ENCODE data around the gene ADAMTS17.
"Not testable (repeated sequence)": the region's sequence is repeated elsewhere in the genome, so short reads cannot be mapped to it uniquely, and the experiment has no call there.

Gene ADAMTS17

DNA sequence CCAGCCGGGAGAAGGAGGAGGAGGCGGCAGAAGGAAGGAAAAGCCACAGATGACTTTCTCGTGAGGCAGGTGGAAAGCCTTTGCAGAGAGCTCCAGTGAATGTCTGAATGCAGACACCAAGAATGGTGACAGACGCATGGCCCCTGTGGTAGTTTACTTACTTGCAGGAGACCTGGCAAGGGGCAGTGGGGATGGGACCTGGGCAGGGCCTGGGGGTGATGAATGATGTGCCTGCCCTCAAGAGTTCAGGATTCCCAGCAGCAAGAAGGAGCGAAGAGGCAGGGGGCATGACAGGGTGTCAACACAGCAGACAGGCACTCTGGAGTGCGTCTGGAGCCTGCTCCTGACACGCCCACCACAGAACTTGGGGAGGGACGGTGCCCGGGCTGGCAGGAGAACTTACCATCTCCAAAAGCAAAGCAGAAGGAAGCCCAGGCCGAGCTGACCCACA, 348.1 kb downstream of the ADAMTS17 start:
- DNase-seq (ENCODE audit: low spot score), result no peak

DNA sequence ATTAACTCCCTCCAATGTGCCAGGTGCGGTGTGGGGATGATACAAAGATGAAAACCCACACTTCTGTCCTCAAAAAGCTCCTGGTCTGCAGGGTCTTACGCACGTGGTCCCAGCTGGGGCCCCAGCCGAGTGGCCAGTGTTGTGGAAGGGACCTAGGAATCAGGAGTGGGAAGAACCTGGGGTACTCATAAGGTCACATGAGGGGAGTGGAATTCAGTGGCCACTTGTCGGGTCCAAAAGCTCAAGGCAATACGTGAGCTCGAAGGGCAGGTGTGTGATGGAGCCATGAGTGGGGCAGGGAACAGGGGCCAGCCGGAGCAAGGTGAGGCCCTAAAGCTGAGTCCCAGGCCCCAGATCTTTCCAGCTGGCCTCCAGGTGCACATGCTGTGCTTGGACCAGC, 348.5 kb downstream of the ADAMTS17 start:
- no peak for DNase-seq (ENCODE audit: low spot score)

DNA sequence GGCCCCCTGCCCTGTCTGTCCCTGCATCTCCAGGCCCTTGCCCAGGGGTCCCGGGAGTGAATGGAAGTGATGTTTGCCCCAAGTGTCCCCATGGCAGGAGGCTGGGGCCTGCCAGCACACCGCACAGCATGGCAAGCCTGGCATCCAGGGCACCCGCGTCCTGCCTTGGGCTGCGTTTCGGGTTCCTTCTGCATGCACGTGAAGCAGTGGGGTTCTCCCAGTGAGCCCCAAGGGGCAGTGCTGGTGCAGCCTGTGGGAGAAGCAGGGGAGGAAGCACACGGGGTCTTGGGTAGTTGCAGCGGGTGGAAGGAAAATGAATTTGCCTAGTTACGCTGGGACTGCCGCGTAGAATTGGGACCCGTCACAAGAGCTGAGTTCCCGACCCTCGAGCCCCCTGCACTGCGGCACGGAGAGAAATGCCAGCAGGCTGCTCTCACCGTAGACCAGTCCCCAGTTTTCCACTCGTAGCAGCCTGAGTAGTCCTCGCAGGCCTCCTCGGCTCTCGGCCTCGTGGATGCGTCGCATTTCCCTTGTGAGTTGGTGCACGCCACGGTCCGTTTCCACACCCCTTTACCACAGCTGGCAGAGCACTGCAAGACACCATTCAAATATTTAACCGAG, 349.1 kb downstream of the ADAMTS17 start:
- DNase-seq (ENCODE audit: low spot score), result no peak

DNA sequence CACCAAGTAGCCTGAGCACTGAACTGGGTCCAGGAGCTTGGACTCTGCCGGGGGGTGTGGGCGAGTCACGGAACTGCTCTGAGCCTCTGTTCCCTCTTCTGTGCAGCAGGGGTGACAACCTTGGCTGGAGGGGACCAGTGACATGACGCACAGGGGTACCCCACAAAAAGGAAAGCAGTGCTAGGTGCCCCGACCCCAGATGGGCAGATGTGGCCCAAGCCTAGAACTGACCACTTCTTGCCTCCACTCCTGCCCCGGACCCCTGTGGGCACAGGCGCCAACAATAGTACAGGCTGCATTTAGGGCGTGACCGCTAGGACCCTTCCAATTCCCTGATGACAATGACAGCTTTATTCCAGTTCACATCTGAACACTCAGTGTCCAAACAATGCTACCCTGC, 352.7 kb downstream of the ADAMTS17 start:
- DNase-seq (ENCODE audit: low spot score), result no peak

DNA sequence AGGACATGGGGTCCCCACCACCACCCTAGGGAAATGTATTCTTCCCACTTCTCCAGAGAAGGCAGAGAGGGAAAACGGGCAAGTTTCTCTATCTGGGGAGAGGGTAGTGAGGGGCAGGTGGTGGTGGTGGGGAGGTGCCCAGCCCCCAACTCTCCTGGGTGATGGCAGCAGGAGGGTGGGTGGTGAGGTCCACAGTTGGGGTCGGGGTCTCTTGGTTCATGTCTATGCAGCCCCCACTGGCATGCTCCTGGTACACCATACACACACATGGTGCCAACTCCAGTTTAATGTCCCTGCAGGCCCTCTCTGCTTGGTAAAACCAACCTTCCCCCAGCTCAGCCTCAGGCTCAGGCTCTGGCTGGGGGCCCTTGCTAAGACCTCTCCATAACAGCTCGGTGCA, 354.1 kb downstream of the ADAMTS17 start:
- DNase-seq (ENCODE audit: low spot score), result no peak

DNA sequence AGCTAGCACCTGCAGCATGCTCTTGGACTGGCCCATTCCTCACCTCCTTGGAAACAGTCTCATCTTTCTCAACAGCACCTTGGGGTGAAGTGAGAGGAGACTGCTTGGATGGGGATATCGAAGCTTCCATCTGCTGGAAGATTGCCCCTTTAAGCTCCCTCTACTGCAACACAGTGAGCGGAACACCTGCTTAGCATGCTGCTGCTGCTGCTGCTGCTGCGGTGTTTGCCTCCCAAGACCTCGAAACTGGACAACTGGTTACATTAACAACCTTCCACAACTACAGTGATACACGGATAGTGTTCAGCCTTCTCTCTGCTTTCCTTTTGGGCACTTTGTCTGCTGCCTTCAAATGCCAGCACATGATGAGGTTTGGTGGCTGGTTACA, 354.7 kb downstream of the ADAMTS17 start:
- DNase-seq (ENCODE audit: low spot score), result no peak

DNA sequence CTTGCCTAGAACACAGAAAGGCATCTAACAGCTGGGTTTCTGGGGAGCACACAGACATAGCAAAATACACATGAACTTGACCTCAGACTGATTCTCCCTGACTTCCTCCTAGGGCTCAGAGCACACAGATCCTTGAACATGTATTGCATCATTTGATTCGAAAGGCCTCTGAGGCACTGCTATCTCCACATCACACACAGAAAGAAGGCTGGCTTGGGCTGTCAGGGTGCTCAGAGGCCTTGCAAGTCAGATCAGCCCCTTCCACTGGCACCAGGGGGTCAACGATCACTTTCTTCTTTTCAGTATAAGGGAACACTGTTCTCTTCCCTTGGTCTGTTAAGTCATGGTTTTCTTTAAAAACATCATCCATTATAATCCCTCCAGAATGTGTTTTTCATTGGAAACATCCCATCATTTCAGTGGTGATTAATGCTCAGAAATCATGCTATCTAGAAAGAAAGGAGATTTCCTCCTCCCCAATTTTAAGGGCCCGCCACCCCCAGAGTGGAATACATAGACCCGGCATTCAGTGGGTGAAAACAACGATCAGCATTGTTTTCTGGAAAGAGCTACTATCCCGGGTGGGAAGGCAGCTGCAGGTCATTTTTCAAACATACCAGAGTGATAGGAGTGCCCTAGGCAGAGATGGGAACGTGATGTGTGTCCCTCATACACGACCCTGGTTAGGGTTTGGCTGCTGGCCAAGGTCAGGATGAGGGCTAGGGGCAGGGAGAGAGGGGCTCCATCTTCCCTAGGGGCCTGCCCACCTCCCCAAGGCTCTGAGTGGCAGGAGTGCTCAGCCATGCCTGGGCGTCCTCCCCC, 355.3 kb downstream of the ADAMTS17 start:
- DNase-seq (ENCODE audit: low spot score), result no peak

DNA sequence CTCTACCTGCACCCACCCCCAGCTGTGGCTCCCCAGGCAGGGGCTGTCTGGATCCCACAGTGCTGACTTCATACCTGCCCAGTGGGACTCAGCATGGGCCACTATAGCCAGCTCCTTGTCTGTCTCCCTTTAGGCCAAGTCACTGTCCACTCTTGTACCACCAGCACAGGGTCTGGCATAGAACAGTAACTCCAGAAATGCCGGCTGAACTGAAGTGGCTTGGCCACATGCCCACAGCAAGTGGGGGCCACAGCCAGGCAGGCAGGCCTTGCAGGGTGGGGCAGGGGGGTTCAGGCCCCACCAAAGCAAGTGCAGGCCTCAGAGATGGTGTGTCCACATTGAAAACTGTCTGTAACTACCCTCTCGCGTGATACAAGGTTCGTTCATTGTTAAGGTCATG, 355.9 kb downstream of the ADAMTS17 start:
- no peak for DNase-seq (ENCODE audit: low spot score)

DNA sequence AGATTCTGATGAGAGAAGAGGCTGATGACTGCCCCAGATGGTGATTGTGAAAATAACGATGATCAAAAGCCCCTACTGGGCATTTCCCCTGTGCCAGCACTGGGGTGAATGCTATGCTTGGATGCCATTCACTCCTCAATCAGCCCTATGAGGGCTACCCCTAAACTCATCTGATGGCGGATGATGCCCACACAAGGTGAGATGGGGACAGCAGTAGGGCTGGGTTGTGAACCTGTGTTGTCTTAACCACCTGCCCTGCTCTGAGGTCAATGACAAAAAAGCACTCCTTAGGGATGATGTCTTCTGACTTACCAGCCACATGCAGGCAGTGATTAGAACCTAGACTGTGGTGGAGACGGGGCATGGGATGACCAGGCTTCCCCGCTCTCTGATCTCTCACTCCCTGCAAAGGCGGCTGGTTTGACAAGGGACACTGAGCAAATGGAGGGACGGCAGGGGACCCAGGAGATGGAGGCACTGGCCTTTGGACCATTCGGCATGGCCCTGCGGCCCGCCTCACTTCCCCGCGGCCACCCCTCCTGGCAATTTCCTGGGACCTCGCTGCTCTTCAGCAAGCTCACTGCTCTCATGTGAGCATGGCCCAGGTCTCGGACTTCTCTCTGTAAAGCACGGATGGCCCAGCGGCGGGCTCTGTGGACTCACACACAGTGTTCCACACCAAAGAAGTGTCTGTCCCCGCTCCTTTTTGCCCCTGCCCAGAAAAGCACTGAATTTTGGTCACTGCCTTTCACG, 357.1 kb downstream of the ADAMTS17 start:
- DNase-seq (ENCODE audit: low spot score), result no peak

DNA sequence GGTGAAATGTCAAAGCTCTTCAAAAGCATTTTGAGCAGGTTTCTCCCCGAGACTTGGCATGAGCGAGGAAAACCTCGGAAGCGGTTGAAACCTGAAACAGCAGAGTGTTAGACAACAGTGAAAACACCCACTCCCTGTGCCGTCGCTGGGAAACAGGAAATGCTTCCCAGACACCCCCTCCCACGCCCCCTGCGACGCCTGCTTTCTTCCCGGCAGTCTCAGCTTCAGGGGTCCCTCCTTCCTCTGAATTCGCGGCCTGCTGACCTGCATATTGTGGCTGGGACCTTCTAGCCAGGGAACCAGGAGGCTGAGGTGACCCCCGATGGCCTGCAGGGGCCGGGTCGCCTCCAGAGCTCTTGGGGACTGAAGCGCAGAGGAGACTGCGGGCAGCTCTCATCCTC, 357.9 kb downstream of the ADAMTS17 start:
- DNase-seq (ENCODE audit: low spot score), result no peak

DNA sequence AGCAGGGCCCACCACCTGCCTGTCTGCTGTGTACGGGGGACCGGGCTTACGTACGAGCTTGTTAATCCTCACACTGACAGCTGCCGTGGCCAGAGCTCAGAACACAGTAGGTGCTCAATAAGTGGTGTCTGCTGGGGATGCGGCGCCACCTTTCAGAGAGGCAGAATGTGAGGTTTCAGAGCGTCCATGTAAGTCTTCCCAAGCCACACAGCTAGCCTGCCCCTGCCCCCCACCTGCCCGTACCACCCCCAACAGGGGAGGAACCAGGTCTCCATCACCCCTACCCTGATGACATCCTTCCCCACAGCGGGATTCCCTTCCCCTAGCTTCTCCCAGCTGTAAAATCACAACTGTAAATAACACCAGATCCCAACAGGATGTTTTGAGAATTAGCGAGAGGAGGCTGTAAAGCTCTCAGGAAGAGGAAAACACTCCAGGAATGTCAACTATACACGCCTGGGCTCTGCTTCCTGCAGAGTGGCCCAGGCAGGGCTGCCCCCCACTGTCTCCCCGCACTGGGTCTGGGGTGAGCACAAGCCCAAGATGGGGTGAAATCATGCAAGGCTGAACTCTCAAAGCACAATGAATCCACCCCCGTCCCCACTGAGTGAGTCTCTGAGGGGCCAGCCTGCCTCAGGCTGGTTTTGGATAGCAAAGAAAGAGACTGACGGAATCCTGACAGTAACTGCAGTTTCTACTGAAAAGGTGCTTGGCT, 358.4 kb downstream of the ADAMTS17 start:
- DNase-seq (ENCODE audit: low spot score), result no peak

DNA sequence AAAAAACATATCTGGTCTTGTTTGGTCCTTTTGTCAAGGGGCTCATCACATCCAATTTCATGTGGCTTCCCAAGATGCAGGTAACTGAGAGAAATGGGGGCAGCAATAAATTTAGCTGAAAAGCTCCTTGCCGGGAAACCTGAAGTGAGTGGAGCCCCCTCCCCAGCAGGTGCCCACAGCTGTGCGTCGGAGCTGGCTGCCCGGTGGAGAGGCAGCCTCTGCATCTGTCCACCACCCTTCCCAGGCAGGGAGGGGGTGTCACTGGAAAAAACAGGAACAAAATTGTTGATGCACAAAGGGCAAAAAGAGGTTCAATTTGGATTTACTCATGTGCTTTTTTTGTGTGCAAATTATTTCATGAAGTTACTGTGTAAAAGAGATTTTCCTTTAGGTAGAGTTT, 359.1 kb downstream of the ADAMTS17 start:
- no peak for DNase-seq (ENCODE audit: low spot score)

DNA sequence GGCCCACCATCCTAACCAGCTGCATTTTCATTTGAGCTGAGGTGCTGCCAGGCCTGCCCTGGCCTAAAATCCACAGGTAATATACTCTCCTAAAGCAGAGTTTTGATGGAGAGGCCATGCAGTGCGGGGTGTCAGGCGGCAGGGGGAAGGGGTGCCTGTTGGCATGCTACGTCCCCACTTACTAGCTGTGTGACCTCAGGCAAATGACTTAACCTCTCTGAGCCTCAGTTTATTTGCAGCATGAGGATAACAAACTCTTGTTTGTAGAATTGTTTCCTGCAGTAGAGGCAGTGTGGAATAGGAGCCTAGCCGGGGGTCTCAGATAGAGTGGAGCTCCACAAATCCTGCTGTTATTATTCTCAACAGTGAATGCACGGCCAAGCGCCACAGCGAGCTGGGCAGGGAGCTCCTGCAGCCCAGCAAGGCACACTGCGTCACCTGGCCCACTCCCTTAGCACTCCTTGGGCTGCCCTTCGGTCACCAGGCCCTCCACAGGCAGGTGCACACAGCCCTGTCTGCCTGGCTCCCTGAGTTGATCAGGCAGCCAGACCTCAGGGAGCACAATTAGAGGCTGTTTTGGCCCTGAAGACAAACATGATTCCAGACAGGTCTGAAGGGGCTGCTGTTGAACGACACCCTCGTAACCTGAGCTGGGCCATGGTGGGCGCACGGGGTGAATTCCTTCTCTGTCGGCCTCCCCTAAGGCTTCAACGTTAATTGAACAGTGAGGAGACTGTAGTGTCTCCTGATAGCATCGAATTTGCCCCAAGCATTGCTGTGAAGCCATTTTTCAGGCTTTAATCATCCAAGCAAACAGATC, 359.7 kb downstream of the ADAMTS17 start:
- no peak for DNase-seq (ENCODE audit: low spot score)

DNA sequence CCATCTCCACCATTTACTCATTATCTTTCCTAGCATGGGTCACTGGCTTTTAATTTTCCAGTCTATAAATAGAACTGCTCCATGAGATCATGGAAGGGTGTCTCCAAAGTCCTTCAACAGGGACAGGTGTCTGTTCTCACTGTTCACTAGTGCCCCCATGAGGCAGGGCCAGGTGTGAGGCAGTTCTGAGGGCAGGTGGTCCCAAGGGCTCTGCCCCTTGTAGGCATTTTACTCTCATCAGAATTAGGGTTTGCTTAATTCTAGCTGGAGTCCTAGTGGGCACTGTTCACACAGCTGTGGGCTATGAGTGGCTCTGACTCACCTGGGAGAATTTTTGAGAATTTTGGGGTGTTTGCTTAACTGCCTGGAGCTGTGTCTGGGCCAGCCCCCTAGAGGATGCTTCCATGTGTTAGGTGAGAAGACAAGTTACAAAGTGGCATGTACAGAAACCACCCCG, 360.6 kb downstream of the ADAMTS17 start:
- no peak for DNase-seq (ENCODE audit: low spot score)

DNA sequence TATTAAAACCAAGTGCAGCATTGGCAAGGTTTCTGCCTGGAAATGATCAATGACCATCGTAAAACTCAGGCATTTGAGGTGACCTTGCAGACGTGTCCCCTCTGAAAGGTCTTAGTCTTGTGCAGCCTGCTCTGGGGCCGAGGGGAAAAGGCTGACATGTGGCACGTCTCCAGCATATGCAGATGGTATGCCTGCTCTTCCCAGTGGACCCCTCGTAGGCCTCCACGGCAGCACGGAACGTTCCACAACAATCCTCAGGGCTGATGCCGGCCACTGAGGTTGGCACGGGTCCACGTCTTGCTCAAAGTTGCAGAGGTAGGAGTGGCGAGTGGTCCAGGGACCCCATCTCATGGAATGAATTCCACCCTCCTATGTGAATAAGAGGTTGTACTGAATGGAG, 361.0 kb downstream of the ADAMTS17 start:
- DNase-seq (ENCODE audit: low spot score), result no peak

DNA sequence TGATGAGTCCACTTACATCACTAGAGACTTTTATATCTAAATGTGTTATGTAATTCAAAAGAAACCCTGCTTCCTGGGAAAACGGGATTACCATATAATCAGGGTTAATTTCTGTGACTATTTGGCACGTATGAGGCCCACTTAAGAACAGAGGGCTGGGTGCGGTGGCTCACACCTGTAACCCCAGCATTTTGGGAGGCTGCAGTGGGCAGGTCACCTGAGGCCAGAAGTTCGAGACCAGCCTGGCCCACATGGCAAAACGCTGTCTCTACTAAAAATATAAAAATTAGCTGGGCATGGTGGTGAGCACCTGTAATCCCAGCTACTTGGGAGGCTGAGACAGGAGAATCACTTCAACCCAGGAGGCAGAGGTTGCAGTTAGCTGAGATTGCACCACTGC, 361.9 kb downstream of the ADAMTS17 start:
- not testable (repeated sequence) for DNase-seq (ENCODE audit: low spot score)

DNA sequence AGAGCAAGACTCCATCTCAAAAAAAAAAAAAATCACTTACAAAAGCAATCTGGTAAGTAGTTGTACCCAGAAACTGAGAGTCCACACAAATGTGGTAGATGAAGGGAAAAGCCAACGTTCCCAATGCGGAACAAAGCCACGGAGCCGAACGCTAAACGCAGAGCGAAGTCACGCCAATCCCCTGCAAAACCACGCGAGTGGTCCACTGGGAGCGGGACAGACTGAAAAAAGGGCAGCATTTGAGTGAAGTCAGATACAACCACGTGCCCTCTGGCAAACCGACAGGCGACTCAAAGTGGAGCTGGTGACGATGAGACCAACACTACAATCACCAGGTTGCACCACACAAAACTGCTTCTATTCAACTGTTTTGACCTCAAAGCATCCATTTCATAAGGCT, 362.4 kb downstream of the ADAMTS17 start:
- DNase-seq (ENCODE audit: low spot score), result no peak

DNA sequence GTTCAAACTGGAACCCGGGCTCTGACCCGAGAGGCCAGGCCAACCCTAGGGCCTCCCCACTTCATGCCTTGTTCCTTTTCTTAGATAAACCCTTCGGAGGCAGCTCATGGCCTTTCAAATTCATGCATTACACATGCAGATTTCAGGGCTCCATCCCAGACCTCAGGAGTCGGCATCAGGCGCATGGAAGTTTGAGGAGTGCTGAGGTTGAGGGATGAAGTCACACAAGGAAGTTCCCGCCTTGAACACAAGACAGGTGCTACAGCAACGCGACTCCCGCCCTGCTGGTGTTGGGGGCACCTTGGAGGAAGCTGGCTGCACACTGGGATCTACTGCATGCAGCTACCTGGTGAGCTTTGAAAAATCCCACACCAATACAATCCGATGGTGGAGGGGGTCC, 363.3 kb downstream of the ADAMTS17 start:
- DNase-seq (ENCODE audit: low spot score), result no peak

DNA sequence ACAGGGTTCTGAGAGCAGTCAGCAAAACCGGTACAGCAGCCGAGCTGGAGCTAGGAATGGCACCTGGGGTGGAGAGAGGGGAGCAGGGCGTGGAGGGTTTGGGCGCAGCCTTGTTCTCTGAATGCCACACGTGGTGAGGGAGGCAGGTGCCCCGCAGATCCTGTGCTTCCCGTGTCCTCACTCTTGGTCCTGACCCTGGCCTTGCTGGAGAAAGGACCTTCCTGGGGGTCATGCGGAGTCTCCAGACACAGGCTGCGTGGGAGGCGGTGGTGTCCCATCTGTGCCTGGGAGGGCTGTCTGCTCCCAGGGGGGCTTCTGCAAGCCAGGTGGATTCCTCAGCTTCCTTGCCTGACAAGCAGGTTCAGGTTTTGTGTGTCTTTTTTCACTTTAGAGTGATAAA, 363.8 kb downstream of the ADAMTS17 start:
- DNase-seq (ENCODE audit: low spot score), result no peak

DNA sequence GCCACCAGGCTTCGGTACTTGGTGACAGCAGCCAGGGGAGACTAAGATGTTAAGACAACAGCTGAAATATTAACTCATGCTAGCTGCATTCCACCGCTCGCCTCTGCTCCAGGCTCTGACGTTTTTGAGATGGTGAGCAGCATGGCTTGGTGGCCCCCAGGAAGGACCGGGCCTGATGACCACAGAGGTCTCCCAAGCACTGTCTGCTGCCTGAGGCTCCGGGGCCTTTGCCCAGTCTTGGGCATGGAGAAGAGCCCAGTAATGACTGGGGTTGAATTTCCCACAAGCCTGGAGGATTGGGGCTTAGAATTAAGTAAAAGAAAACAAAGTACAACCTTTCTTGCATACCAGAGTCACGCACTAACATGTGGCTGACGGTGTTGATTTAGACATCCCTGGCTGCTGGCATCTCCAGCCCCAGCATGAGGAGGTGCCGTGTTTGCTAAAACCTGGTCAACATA, 364.9 kb downstream of the ADAMTS17 start:
- DNase-seq (ENCODE audit: low spot score), result no peak

DNA sequence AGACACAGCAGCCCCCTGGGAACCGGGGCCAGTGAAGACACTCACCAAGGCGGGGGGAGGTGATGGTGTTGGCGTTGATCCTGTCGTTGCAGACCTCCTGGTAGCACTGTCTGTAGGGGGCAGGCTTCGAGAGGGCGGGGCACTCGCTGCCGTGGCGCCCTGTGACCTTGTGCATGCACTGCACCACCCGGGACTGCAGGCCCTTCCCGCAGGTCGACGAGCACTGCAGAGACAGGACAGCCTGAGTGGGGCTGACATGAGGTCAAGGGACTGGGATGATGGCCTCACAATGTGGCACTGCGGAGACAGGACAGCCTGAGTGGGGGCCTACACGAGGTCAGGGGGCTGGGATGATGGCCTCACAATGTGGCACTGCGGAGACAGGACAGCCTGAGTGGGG, 365.8 kb downstream of the ADAMTS17 start:
- DNase-seq (ENCODE audit: low spot score), result no peak

All from CD4-positive, alpha-beta T cell treated with Interleukin-15 for 4 hours (primary cell).